ENCODE results near the gene RNF146. TPM values are rescaled to one million over a fixed set of nuclear protein-coding genes. Genes with fewer than 3 reads are reported as not detected.

RNF146 gene
- total and polyA plus RNA-seq, 4 donors = 11.5 to 32.7 (median 15.9) TPM

DNA sequence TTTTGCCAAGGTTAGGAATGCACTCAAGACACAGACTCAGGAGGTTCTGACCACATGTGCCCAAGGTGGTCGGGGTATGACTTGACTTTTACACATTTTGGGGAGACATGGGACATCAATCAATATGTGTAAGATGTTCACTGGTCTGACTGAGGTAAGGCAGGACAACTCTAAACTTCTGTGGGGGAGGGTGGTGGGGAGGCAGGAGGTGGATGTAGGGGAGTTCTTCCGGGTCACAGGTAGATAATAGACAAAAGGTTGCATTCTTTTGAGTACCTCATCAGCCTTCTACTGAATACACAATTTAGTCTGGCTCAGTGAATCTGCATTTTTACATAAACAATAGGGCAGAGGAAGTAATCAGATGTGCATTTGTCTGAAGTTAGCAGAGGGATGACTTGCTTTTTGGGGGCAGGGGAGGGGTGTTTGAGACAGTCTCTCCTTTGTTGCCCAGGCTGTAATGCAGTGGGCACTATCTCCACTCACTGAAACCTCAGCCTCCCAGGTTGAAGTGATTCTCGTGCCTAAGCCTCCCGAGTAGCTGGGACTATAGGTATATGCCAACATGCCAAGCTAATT, 65.8 kb downstream of the RNF146 start (continued):
- TF ChIP-seq, protein P1, sequence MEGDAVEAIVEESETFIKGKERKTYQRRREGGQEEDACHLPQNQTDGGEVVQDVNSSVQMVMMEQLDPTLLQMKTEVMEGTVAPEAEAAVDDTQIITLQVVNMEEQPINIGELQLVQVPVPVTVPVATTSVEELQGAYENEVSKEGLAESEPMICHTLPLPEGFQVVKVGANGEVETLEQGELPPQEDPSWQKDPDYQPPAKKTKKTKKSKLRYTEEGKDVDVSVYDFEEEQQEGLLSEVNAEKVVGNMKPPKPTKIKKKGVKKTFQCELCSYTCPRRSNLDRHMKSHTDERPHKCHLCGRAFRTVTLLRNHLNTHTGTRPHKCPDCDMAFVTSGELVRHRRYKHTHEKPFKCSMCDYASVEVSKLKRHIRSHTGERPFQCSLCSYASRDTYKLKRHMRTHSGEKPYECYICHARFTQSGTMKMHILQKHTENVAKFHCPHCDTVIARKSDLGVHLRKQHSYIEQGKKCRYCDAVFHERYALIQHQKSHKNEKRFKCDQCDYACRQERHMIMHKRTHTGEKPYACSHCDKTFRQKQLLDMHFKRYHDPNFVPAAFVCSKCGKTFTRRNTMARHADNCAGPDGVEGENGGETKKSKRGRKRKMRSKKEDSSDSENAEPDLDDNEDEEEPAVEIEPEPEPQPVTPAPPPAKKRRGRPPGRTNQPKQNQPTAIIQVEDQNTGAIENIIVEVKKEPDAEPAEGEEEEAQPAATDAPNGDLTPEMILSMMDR (IDR thresholded peaks at IDR 0.05; ENCODE audit: low read depth, low read length, missing input control) = no peak
- TF ChIP-seq RXRA (IDR thresholded peaks at IDR 0.05) (no peak), HNF4A (conservative IDR thresholded peaks at IDR 0.05) (no peak), TAF1 (conservative IDR thresholded peaks at IDR 0.05) (no peak)

Small RNA genes lying within 50 kb of the gene (small RNA-seq; reads per million reads assigned to genes)
- not detected for gene RNA5SP217

Other genes starting within 250 kb of the RNF146 start
- 1 to 10 TPM; 1.4 to 1.6 TPM for gene RSPO3, start 148.2 kb upstream of the RNF146 start, total RNA-seq
- gene RSPO3, start 148.2 kb upstream of the RNF146 start, polyA plus RNA-seq = 1 to 10 TPM; 1.6 to 3.5 TPM
- gene ECHDC1, start 76.7 kb downstream of the RNF146 start, total RNA-seq = 10 to 100 TPM; 28.8 to 66.2 TPM
- 10 to 100 TPM; 50.4 to 51.3 TPM for gene ECHDC1, start 76.7 kb downstream of the RNF146 start, polyA plus RNA-seq
- gene KIAA0408, start 192.5 kb downstream of the RNF146 start, total RNA-seq = under 1 TPM in 1 of 2 donors, not detected in 1; 0.28 TPM
- gene KIAA0408, start 192.5 kb downstream of the RNF146 start, polyA plus RNA-seq = under 1 TPM in 1 of 2 donors, not detected in 1; 0.07 TPM

All from liver (tissue), 6 donors.